NCI-H2196 treated with DMSO at 0.1 percent for 48 hours (cell line): ENCODE data around the gene CHAF1A.

Experiments used
- DNase-seq: peaks from one replicate; lab custom pipeline; 2025; ENCODE audit not compliant: unreplicated experiment; lab: John Stamatoyannopoulos, UW

Gene CHAF1A

GRCh38 chr19:4482721-4483364, 80.4 kb downstream of the CHAF1A start:
- DNase-seq, result no peak

GRCh38 chr19:4483385-4483784, 80.9 kb downstream of the CHAF1A start:
- no peak for DNase-seq

GRCh38 chr19:4487572-4487971, 85.1 kb downstream of the CHAF1A start:
- DNase-seq, result no peak

- no peak for DNase-seq
Observed at GRCh38 chr19:4488496-4488895, 86.1 kb downstream of the CHAF1A start.

GRCh38 chr19:4491446-4491845, 89.0 kb downstream of the CHAF1A start:
- DNase-seq, result no peak

- no peak for DNase-seq
Observed at GRCh38 chr19:4492337-4493103, 90.1 kb downstream of the CHAF1A start.
